Measurements from ENCODE around the gene HSD17B13.
"Not testable (repeated sequence)": the region's sequence is repeated elsewhere in the genome, so short reads cannot be mapped to it uniquely, and the experiment has no call there.

The HSD17B13 gene

DNA sequence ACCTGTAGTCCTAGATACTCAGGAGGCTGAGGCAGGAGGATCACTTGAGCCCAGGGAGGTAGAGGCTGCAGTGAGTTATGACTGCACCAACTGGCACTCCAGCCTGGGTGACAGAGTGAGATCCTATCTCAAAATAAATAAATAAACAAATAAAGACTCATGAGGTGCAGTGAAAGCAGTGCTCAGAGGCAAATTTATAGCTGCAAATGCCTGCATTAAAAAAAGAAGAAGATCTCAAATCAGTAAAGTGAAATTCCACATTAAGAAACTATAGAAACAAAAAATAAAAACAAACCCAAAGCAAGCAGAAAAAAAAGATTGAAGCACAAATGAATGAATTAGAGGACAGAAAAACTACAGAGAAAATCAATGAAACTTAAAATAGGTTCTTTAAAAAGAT, 22.5 kb upstream of the HSD17B13 start:
- intact Hi-C loops (cut with DNase I; ENCODE audit: low total_unique reads) = no loop called here
- Histone ChIP-seq H3K27ac (no peak overlapping the region), H3K4me1 (peaks cover 0 to 16% (median 0%) of the 10 kb centered on the region in 4 donors), H3K36me3 (peaks cover 10 to 23% (median 21%) of the 10 kb centered on the region in 3 donors), H3K9me3 (peaks cover 0 to 18% (median 0%) of the 10 kb centered on the region in 3 donors), H3K4me3 (no peak overlapping the region), H3K27me3 (no peaks in the 10 kb centered on the region)
- DNase-seq = no peak
- no peak for TF ChIP-seq CTCF (IDR thresholded peaks at IDR 0.05)

DNA sequence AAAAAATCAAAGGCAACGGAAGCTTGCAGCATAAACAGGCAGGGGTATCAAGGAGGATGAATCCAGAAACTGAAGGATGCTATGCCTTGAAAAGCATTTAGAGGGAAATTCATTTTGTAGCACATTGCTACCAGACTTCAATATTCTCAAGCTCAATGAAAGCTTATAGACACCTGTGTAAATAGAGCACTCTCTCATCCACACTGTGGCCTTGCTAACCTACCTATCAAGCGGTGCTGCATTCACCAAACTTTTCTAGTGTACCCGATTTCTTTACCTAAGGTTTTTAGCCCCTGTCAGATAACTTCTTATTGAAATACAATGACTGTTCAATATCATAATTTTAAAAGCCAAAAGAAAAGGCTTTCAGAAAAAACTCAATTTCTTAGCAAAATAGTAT, 20.2 kb upstream of the HSD17B13 start:
- H3K4me3 ChIP-seq = no peak overlapping the region
- no peak for TF ChIP-seq CTCF (IDR thresholded peaks at IDR 0.05)
- peaks cover 10 to 42% (median 27%) of the 10 kb centered on the region in 3 donors for H3K36me3 ChIP-seq
- H3K9me3 ChIP-seq = peaks cover 0 to 18% (median 0%) of the 10 kb centered on the region in 3 donors
- peaks cover 0 to 32% (median 4%) of the 10 kb centered on the region in 4 donors for H3K4me1 ChIP-seq
- H3K27me3 ChIP-seq = no peaks in the 10 kb centered on the region
- intact Hi-C loops (cut with DNase I; ENCODE audit: low total_unique reads) = no loop called here
- DNase-seq = no peak
- H3K27ac ChIP-seq = peak overlapping the region; percentile 30 to 71

DNA sequence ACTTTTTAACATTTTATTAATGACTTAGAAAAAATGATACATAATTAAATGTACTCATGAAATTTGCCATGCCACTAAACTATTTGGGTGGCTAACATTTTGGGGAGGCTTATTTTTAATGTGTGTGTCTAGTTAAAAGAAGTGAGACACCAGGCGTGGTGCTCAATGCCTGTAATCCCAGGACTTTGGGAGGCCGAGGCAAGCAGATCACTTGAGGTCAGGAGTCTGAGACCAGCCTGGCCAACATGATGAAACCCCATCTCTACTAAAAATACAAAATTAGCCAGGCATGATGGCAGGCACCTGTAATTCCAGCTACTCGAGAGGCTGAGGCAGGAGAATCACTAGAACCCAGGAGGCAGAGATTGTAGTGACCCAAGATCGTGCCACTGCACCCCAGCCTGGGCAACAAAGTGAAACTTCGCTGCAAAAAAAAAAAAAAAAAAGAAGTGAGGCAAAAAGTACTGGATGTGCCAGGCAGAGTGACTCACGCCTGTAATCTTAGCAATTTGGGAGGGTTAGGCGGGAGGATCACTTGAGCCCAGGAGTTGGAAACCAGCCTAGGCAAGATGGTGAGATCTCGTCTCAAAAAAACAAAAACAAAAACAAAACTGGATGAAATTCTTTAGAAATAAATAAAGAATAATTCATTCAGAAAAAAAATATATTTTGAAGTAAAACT, 19.4 kb upstream of the HSD17B13 start:
- DNase-seq = peak; percentile 59 to 84
- Histone ChIP-seq H3K36me3 (peaks cover 10 to 50% (median 35%) of the 10 kb centered on the region in 3 donors), H3K4me1 (peaks cover 0 to 32% (median 4%) of the 10 kb centered on the region in 4 donors), H3K27ac (peak overlapping the region; percentile 57 to 71), H3K4me3 (peak overlapping the region; percentile 36), H3K9me3 (peaks cover 0 to 18% (median 0%) of the 10 kb centered on the region in 3 donors)
- intact Hi-C loops (cut with DNase I; ENCODE audit: low total_unique reads); H3K27me3 ChIP-seq: not testable (repeated sequence)

GRCh38 chr4:87339440-87339839, 16.8 kb upstream of the HSD17B13 start:
- Histone ChIP-seq H3K27ac (peak overlapping the region; percentile 32 to 71), H3K27me3 (no peaks in the 10 kb centered on the region), H3K4me1 (peaks cover 0 to 32% (median 4%) of the 10 kb centered on the region in 4 donors), H3K36me3 (peaks cover 6 to 61% (median 24%) of the 10 kb centered on the region in 3 donors), H3K4me3 (no peak overlapping the region), H3K9me3 (no peaks in the 10 kb centered on the region)
- no peak for TF ChIP-seq CTCF (IDR thresholded peaks at IDR 0.05)
- intact Hi-C loops (cut with DNase I; ENCODE audit: low total_unique reads) = no loop called here
- DNase-seq = no peak

DNA sequence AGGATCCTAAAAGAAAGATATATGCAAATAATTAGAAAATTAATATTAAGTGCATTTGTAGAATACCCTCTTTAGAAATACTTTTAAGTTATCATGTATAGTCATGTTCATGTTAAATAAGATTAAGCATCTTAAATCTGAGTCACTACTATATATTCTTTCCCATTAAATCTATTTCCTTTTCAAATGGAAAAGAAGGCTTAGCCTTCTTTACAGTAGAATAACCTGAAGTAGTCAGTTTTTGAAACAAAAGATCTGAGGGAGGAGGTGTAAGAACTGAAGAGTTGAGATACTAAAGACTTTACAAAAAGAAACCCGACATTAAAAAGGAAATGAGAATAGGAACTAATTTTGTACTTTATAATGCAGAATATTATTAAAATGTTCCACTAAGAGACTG, 14.7 kb upstream of the HSD17B13 start:
- no peak for DNase-seq
- no peak for TF ChIP-seq CTCF (IDR thresholded peaks at IDR 0.05)
- H3K27ac ChIP-seq = no peak overlapping the region
- intact Hi-C loops (cut with DNase I; ENCODE audit: low total_unique reads) = no loop called here
- H3K4me1 ChIP-seq = peaks cover 0 to 23% (median 4%) of the 10 kb centered on the region in 4 donors
- no peak overlapping the region for H3K4me3 ChIP-seq
- H3K36me3 ChIP-seq = peaks cover 6 to 61% (median 23%) of the 10 kb centered on the region in 3 donors
- H3K27me3 ChIP-seq = no peaks in the 10 kb centered on the region
- peaks cover 0 to 13% (median 10%) of the 10 kb centered on the region in 3 donors for H3K9me3 ChIP-seq

GRCh38 chr4:87333267-87333666, 10.6 kb upstream of the HSD17B13 start:
- Histone ChIP-seq H3K9me3 (peaks cover 0 to 13% (median 10%) of the 10 kb centered on the region in 3 donors), H3K4me3 (no peak overlapping the region), H3K27ac (no peak overlapping the region), H3K27me3 (no peaks in the 10 kb centered on the region), H3K4me1 (no peaks in the 10 kb centered on the region), H3K36me3 (peaks cover 6 to 38% (median 16%) of the 10 kb centered on the region in 3 donors)
- no peak for TF ChIP-seq CTCF (IDR thresholded peaks at IDR 0.05)
- intact Hi-C loops (cut with DNase I; ENCODE audit: low total_unique reads) = no loop called here
- DNase-seq = no peak
